ENCODE data around the gene SCRN3.
"Not testable (repeated sequence)": the region's sequence is repeated elsewhere in the genome, so short reads cannot be mapped to it uniquely, and the experiment has no call there.

The SCRN3 gene

GRCh38 chr2:174400853-174401252 lies 5.3 kb downstream of the SCRN3 start:
- no peak for DNase-seq
- intact Hi-C loops (cut with DNase I), result no loop called here

- DNase-seq, result no peak
- intact Hi-C loops (cut with DNase I), result no loop called here
Observed at GRCh38 chr2:174403628-174404027, 8.1 kb downstream of the SCRN3 start.

GRCh38 chr2:174410039-174410438 lies 14.5 kb downstream of the SCRN3 start:
- DNase-seq; intact Hi-C loops (cut with DNase I): not testable (repeated sequence)

GRCh38 chr2:174412256-174412655 lies 16.7 kb downstream of the SCRN3 start:
- intact Hi-C loops (cut with DNase I), result no loop called here

GRCh38 chr2:174428214-174428613 lies 32.7 kb downstream of the SCRN3 start:
- DNase-seq, result no peak
- intact Hi-C loops (cut with DNase I), result no loop called here

More at GRCh38 chr2:174412256-174412655, 16.7 kb downstream of the SCRN3 start:
- no peak for DNase-seq

GRCh38 chr2:174430066-174430465 lies 34.5 kb downstream of the SCRN3 start:
- DNase-seq, result no peak
- intact Hi-C loops (cut with DNase I), result no loop called here

- intact Hi-C loops (cut with DNase I), result no loop called here
- DNase-seq, result no peak
Observed at GRCh38 chr2:174431902-174432301, 36.4 kb downstream of the SCRN3 start.

GRCh38 chr2:174436351-174436750 lies 40.8 kb downstream of the SCRN3 start:
- intact Hi-C loops (cut with DNase I), result no loop called here
- no peak for DNase-seq

- intact Hi-C loops (cut with DNase I), result no loop called here
- peak; percentile 73 to 96 (median 82) for DNase-seq
Observed at GRCh38 chr2:174438146-174438886, 42.8 kb downstream of the SCRN3 start.

GRCh38 chr2:174439323-174439722 lies 43.8 kb downstream of the SCRN3 start:
- DNase-seq, result no peak
- intact Hi-C loops (cut with DNase I), result no loop called here

- DNase-seq, result no peak
- intact Hi-C loops (cut with DNase I), result no loop called here
Observed at GRCh38 chr2:174439950-174440349, 44.4 kb downstream of the SCRN3 start.

- intact Hi-C loops (cut with DNase I), result no loop called here
- DNase-seq, result no peak
Observed at GRCh38 chr2:174442546-174443510, 47.3 kb downstream of the SCRN3 start.

GRCh38 chr2:174444761-174445160 lies 49.2 kb downstream of the SCRN3 start:
- intact Hi-C loops (cut with DNase I), result no loop called here
- no peak for DNase-seq

- no peak for DNase-seq
- intact Hi-C loops (cut with DNase I), result no loop called here
Observed at GRCh38 chr2:174445248-174445647, 49.7 kb downstream of the SCRN3 start.

- no peak for DNase-seq
Observed at GRCh38 chr2:174446531-174446930, 51.0 kb downstream of the SCRN3 start.

GRCh38 chr2:174449033-174449432 lies 53.5 kb downstream of the SCRN3 start:
- no peak for DNase-seq
- intact Hi-C loops (cut with DNase I), result no loop called here

More at GRCh38 chr2:174446531-174446930, 51.0 kb downstream of the SCRN3 start:
- intact Hi-C loops (cut with DNase I), result no loop called here

- intact Hi-C loops (cut with DNase I), result no loop called here
- no peak for DNase-seq
Observed at GRCh38 chr2:174450021-174450816, 54.7 kb downstream of the SCRN3 start.

- intact Hi-C loops (cut with DNase I), result no loop called here
- no peak for DNase-seq
Observed at GRCh38 chr2:174454566-174454965, 59.0 kb downstream of the SCRN3 start.

GRCh38 chr2:174461221-174461620 lies 65.7 kb downstream of the SCRN3 start:
- intact Hi-C loops (cut with DNase I), result loop anchor here (5.0 kb wide), 1 partner anchor 231 kb away; no protein-coding TSS in a partner anchor
- DNase-seq, result no peak

- DNase-seq, result no peak
- intact Hi-C loops (cut with DNase I), result no loop called here
Observed at GRCh38 chr2:174465327-174465726, 69.8 kb downstream of the SCRN3 start.

- no peak for DNase-seq
- intact Hi-C loops (cut with DNase I), result no loop called here
Observed at GRCh38 chr2:174473796-174474195, 78.3 kb downstream of the SCRN3 start.

Measured in posterior cingulate gyrus (tissue), 11 donors.